SK-N-SH (cell line): ENCODE results near the gene RGSL1. TPM values are rescaled to one million over a fixed set of nuclear protein-coding genes. Genes with fewer than 3 reads are reported as not detected.

Experiments
- CTCF ChIA-PET: fragments of 300-600, 350-600 bp; formaldehyde crosslinking; extraction: SDS; loops from one replicate; lab custom pipeline; 2021; lab: Yijun Ruan, JAX
- POLR2A ChIA-PET: fragments of 350-600 bp; sonication (Branson Sonifier 250); formaldehyde crosslinking; extraction: SDS; loops from one replicate; lab custom pipeline; 2020; ENCODE audit warnings: antibody characterized with exemption, inconsistent platforms; lab: Yijun Ruan, JAX
- DNase-seq: peaks from one replicate; pipeline ENCODE4 v3.0.0; 2012
- H2AFZ ChIP-seq: fragments of 200-600 bp; sonication (generic); 2 replicates; pipeline ENCODE4 v1.8.1; 2016; ENCODE audit warnings: antibody characterized with exemption, mild to moderate bottlenecking, low read depth
- H3F3A ChIP-seq: fragments of 200-600 bp; sonication (generic); replicated peaks from 2 replicates; pipeline ENCODE3; 2016; ENCODE audit warnings: antibody characterized with exemption, mild to moderate bottlenecking; ENCODE audit not compliant: insufficient read depth
- H3K27ac ChIP-seq, 2 experiments: fragments of 200-500 bp in 1 of 2; fragments of 200-600 bp in 1 of 2; sonication (Bioruptor generic) in 1 of 2; sonication (generic), shearing (Covaris generic) in 1 of 2; 2 replicates each; pipeline versions ENCODE4 v1.5.1 to v1.6.1; 2014 to 2016; ENCODE audit warnings: low read depth in 2 of 2, inconsistent platforms in 1 of 2, low read length in 1 of 2, mild to moderate bottlenecking in 1 of 2, mixed read lengths in 1 of 2
- H3K27me3 ChIP-seq: fragments of 200-600 bp; sonication (generic), shearing (Covaris generic); 2 replicates; pipeline ENCODE4 v1.6.1; 2016; ENCODE audit warnings: mixed run types; ENCODE audit not compliant: insufficient read depth
- H3K36me3 ChIP-seq, 2 experiments: fragments of 200-500 bp in 1 of 2; fragments of 200-600 bp in 1 of 2; sonication (Bioruptor generic) in 1 of 2; sonication (generic) in 1 of 2; replicated peaks in 1 of 2; 2 replicates each; pipeline versions ENCODE3 to v1.5.1; 2014 to 2016; ENCODE audit warnings: low read length in 1 of 2, mild to moderate bottlenecking in 1 of 2; ENCODE audit not compliant: insufficient read depth in 2 of 2, control insufficient read depth in 1 of 2
- H3K4me1 ChIP-seq, 2 experiments: fragments of 200-500 bp in 1 of 2; fragments of 200-600 bp in 1 of 2; sonication (Bioruptor generic) in 1 of 2; sonication (generic), shearing (Covaris generic) in 1 of 2; 2 replicates each; pipeline versions ENCODE4 v1.5.1 to v1.6.1; 2014 to 2016; ENCODE audit warnings: low read depth in 1 of 2, low read length in 1 of 2, mixed run types in 1 of 2; ENCODE audit not compliant: insufficient read depth in 2 of 2, control insufficient read depth in 1 of 2
- H3K4me2 ChIP-seq: fragments of 200-600 bp; sonication (generic), shearing (Covaris generic); 2 replicates; pipeline ENCODE4 v1.6.1; 2017; ENCODE audit warnings: mixed run types
- H3K4me3 ChIP-seq, 2 experiments: fragments of 200-500 bp in 1 of 2; fragments of 200-600 bp in 1 of 2; sonication (Bioruptor generic) in 1 of 2; sonication (generic), shearing (Covaris generic) in 1 of 2; 2 replicates each; pipeline versions ENCODE4 v1.5.1 to v1.8.1; 2014 to 2016; ENCODE audit warnings: low read depth in 2 of 2, inconsistent platforms in 1 of 2, low read length in 1 of 2, mild to moderate bottlenecking in 1 of 2, mixed read lengths in 1 of 2, moderate library complexity in 1 of 2
- H3K79me2 ChIP-seq: fragments of 200-600 bp; sonication (generic); 2 replicates; pipeline ENCODE4 v1.8.1; 2017; ENCODE audit warnings: mild to moderate bottlenecking; ENCODE audit not compliant: insufficient read depth
- H3K9ac ChIP-seq: fragments of 200-600 bp; sonication (generic); 2 replicates; pipeline ENCODE4 v1.6.1; 2017; ENCODE audit warnings: mixed run types
- H3K9me2 ChIP-seq: fragments of 200-600 bp; sonication (generic); 2 replicates; pipeline ENCODE4 v1.6.1; 2017; ENCODE audit warnings: mixed run types
- H3K9me3 ChIP-seq: fragments of 200-600 bp; sonication (generic); 2 replicates; pipeline ENCODE4 v1.6.1; 2017; ENCODE audit warnings: mixed run types, mild to moderate bottlenecking, moderate library complexity
- H4K20me1 ChIP-seq: fragments of 200-600 bp; sonication (generic); 2 replicates; pipeline ENCODE4 v1.6.1; 2017; ENCODE audit warnings: mild to moderate bottlenecking, mixed run types; ENCODE audit not compliant: insufficient read depth
- CHD2 ChIP-seq: fragments of 150-350 bp; IDR thresholded peaks from 2 replicates; pipeline ENCODE4 v1.6.1; 2018; ENCODE audit warnings: low read length; ENCODE audit not compliant: partially characterized antibody
- IRF3 ChIP-seq: fragments of 150-350 bp; IDR thresholded peaks from 2 replicates; pipeline ENCODE4 v1.6.1; 2016; ENCODE audit warnings: mild to moderate bottlenecking, low read depth, low read length
- JUND ChIP-seq: IDR thresholded peaks from 2 replicates; pipeline ENCODE4 v1.4.0; 2012
- MAX ChIP-seq: IDR thresholded peaks from 2 replicates; pipeline ENCODE4 v1.4.0; 2012; ENCODE audit warnings: low read depth
- MEF2A ChIP-seq: IDR thresholded peaks from 2 replicates; pipeline ENCODE4 v1.4.0; 2012; ENCODE audit warnings: low read depth, borderline replicate concordance
- MXI1 ChIP-seq: IDR thresholded peaks from 2 replicates; pipeline ENCODE4 v1.6.1; 2012; ENCODE audit warnings: mild to moderate bottlenecking, low read depth, low read length, improper control_type of control experiment
- NRF1 ChIP-seq: IDR thresholded peaks from 2 replicates; pipeline ENCODE4 v1.6.1; 2012; ENCODE audit warnings: low read depth, mild to moderate bottlenecking, low read length
- PBX3 ChIP-seq: IDR thresholded peaks from 2 replicates; pipeline ENCODE4; 2012
- POLR2AphosphoS5 ChIP-seq: IDR thresholded peaks from 2 replicates; pipeline ENCODE4 v1.6.1; 2012; ENCODE audit warnings: low read depth, low read length
- RAD21 ChIP-seq: IDR thresholded peaks from 2 replicates; pipeline ENCODE4 v1.6.1; 2012; ENCODE audit warnings: mild to moderate bottlenecking, low read length
- RCOR1 ChIP-seq: fragments of 150-350 bp; IDR thresholded peaks from 2 replicates; pipeline ENCODE4 v1.6.1; 2017; ENCODE audit warnings: antibody characterized with exemption, low read length
- REST ChIP-seq: IDR thresholded peaks from 2 replicates; pipeline ENCODE4 v1.6.1; 2012; ENCODE audit warnings: mild to moderate bottlenecking, low read depth, low read length, moderate library complexity
- RFX5 ChIP-seq: IDR thresholded peaks from 2 replicates; pipeline ENCODE4 v1.6.1; 2012; ENCODE audit warnings: mild to moderate bottlenecking, improper control_type of control experiment, low read length
- TAF1 ChIP-seq: IDR thresholded peaks from 2 replicates; pipeline ENCODE4 v1.6.1; 2012; ENCODE audit warnings: low read depth, mild to moderate bottlenecking, low read length, moderate library complexity, borderline replicate concordance
- USF1 ChIP-seq: IDR thresholded peaks from 2 replicates; pipeline ENCODE4 v1.4.0; 2012; ENCODE audit warnings: low read depth, borderline replicate concordance
- whole genome bisulfite sequencing: methylation state at CpG from one replicate; pipeline ENCODE4 v1.1.6; 2017; ENCODE audit warnings: low lambda C conversion rate; 5-methylcytosine and 5-hydroxymethylcytosine counted together
- polyA plus RNA-seq, 3 experiments: library from polyadenylated mRNA; depleted of rRNA; stranded (reverse); fragments of >200 nt; gene quantifications; 2 replicates each; pipeline ENCODE4 v1.2.3, GENCODE V29; 2012

The RGSL1 gene
- polyA plus RNA-seq, 1 of the 3 experiments (the other 2 are of a cell fraction): not detected

GRCh38 chr1:182406012-182406411, 43.9 kb upstream of the RGSL1 start:
- 5% methylated on average over 1 of the region's 1 CpG for WGBS
- Histone ChIP-seq H3K4me2 (no peak overlapping the region), H3K4me1 (no peaks in the 10 kb centered on the region), H4K20me1 (no peaks in the 10 kb centered on the region), H3K27me3 (no peaks in the 10 kb centered on the region), H3K9me3 (no peaks in the 10 kb centered on the region), H3K9me2 (no peaks in the 10 kb centered on the region), H3K79me2 (no peaks in the 10 kb centered on the region), H3K4me3 (no peak overlapping the region), H3K9ac (no peak overlapping the region), H3K27ac (no peak overlapping the region), H2AFZ (no peak overlapping the region), H3K36me3 (no peaks in the 10 kb centered on the region), H3F3A (no peaks in the 10 kb centered on the region)
- TF ChIP-seq MEF2A (no peak), MXI1 (no peak), RAD21 (no peak), REST (no peak), IRF3 (no peak), USF1 (no peak), PBX3 (no peak), RCOR1 (no peak), CHD2 (no peak), MAX (no peak), RFX5 (no peak), POLR2AphosphoS5 (no peak), NRF1 (no peak), TAF1 (no peak), JUND (no peak)
- CTCF ChIA-PET: interaction anchor here (1.3 to 2.6 kb wide), 5 partner anchors 10 to 377 kb away, joined by 3 to 14 read pairs (median 7); no protein-coding TSS in a partner anchor
- DNase-seq: no peak
- POLR2A ChIA-PET: no interaction called here
